ENCODE results near the gene ZNF628. TPM values are rescaled to one million over a fixed set of nuclear protein-coding genes. Genes with fewer than 3 reads are reported as not detected.

ZNF628 gene
- total and polyA plus RNA-seq, 2 of the 4 experiments (the other 2 are of a cell fraction): 0.18 to 1.9 TPM

GRCh38 chr19:55503502-55504251 lies 27.3 kb downstream of the ZNF628 start:
- peak; percentile 90 for DNase-seq
- H3K14ac ChIP-seq (replicated peaks; ENCODE audit: low read depth, low read length): no peak overlapping the region
- H3K4ac ChIP-seq (ENCODE audit: low read depth, low read length): 0 out of 2 replicates have a peak overlapping the region, but pooled peaks have one; percentile 19
- peak; percentile 97 for TF ChIP-seq CTCF (conservative IDR thresholded peaks at IDR 0.05; ENCODE audit: low read depth, low read length)
- TF ChIP-seq USF2 (IDR thresholded peaks at IDR 0.05; ENCODE audit: low read depth, low read length): peak; percentile 72; the same call in 1 of the 2 replicates
- no peak for TF ChIP-seq ELK1 (IDR thresholded peaks at IDR 0.05; ENCODE audit: borderline replicate concordance, low read depth, low read length)
- peak; percentile 99 for TF ChIP-seq RFX5 (IDR thresholded peaks at IDR 0.05; ENCODE audit: low read depth, low read length)
- peak; percentile 89 for TF ChIP-seq BHLHE40 (IDR thresholded peaks at IDR 0.05; ENCODE audit: low read depth, low read length)
- TF ChIP-seq POLR2A (IDR thresholded peaks at IDR 0.05; ENCODE audit: low read depth, low read length): peak; percentile 62; the same call in 1 of the 2 replicates
- TF ChIP-seq FOS (IDR thresholded peaks at IDR 0.05; ENCODE audit: low read depth, low read length): peak; percentile 12; the same call in 1 of the 2 replicates
- 0 out of 2 replicates have a peak, but pooled peaks have one; percentile 16 for TF ChIP-seq NFE2L2 (IDR thresholded peaks at IDR 0.05; ENCODE audit: low read depth, low read length)
- peak; percentile 11; the same call in 1 of the 2 replicates for TF ChIP-seq MAZ (IDR thresholded peaks at IDR 0.05; ENCODE audit: borderline replicate concordance, low read depth, low read length)
- TF ChIP-seq RCOR1 (IDR thresholded peaks at IDR 0.05; ENCODE audit: insufficient replicate concordance, low read length): no peak
- TF ChIP-seq RAD21 (IDR thresholded peaks at IDR 0.05; ENCODE audit: low read length): peak; percentile 95
- TF ChIP-seq SMC3 (IDR thresholded peaks at IDR 0.05; ENCODE audit: low read depth, low read length): peak; percentile 89
- TF ChIP-seq CEBPB (IDR thresholded peaks at IDR 0.05; ENCODE audit: low read depth, low read length): no peak
- H4K8ac ChIP-seq (ENCODE audit: low read depth in 2 of 2, low read length in 2 of 2): peak overlapping the region in 1 of 2 experiments; percentile 68; a peak in 1 of 4 replicates
- dilution Hi-C loops (cut with HindIII; ENCODE audit: low sequenced_read_pairs, unreplicated experiment) (no loop called here), in situ Hi-C loops (cut with MboI; ENCODE audit: low sequenced_read_pairs) (no loop called here), intact Hi-C loops (cut with micrococcal nuclease) (loop anchor here (1.0 to 5.0 kb wide), 3 partner anchors 36 to 362 kb away; partner anchors contain the start of gene UBE2S)
- no peaks in the 10 kb centered on the region for H3K9me1 ChIP-seq (ENCODE audit: insufficient read depth, low read length)
- no peak overlapping the region for H4K5ac ChIP-seq (ENCODE audit: low read depth, low read length)
- H2AK9ac ChIP-seq (replicated peaks; ENCODE audit: low read depth, low read length, poor library complexity): peak overlapping the region; percentile 80
- no peaks in the 10 kb centered on the region for H4K20me1 ChIP-seq (ENCODE audit: insufficient read depth, low read length)
- no peak overlapping the region for H2BK20ac ChIP-seq (ENCODE audit: low read depth, low read length)
- no peaks in the 10 kb centered on the region for H3K27me3 ChIP-seq (ENCODE audit: control insufficient read depth, insufficient read depth, low read length)
- no peak overlapping the region for H3K9ac ChIP-seq (ENCODE audit: low read depth, low read length)
- no TSS peak for BruUV-seq (replicated peaks)
- H2BK120ac ChIP-seq (ENCODE audit: low read depth, low read length): peak overlapping the region; percentile 38; the same call in 1 of the 2 replicates
- no peaks in the 10 kb centered on the region for H3K9me3 ChIP-seq (ENCODE audit: control insufficient read depth, insufficient read depth, low read length)
- POLR2A ChIA-PET (ENCODE audit: unreplicated experiment): interaction anchor here (0.7 kb wide), 2 partner anchors 10 to 27 kb away, joined by 3 read pairs; no protein-coding TSS in a partner anchor
- WGBS, 2 experiments (ENCODE audit: extremely low coverage in 2 of 2, insufficient read length in 1 of 2): 12% methylated on average over 22 of the region's 64 CpGs; no CpG with 5 or more reads in 1 of the 2 experiments
- H2AFZ ChIP-seq (replicated peaks; ENCODE audit: low read length, poor library complexity): peak overlapping the region; percentile 97
- CTCF ChIA-PET: interaction anchor here (0.5 to 2.0 kb wide), 24 partner anchors 8 to 362 kb away, joined by 3 to 24 read pairs (median 4); partner anchors contain the start of genes ISOC2, NAT14, ZNF628 and ZNF865
- no peaks in the 10 kb centered on the region for H3K4me1 ChIP-seq (ENCODE audit: control insufficient read depth, insufficient read depth, low read length)
- peak overlapping the region; percentile 5; the same call in 1 of the 2 replicates for H3K27ac ChIP-seq (ENCODE audit: insufficient read depth, low read length)
- H2BK5ac ChIP-seq (ENCODE audit: low read depth, low read length, poor library complexity, severe bottlenecking): no peak overlapping the region
- H3K4me3 ChIP-seq (ENCODE audit: insufficient read depth, low read depth, low read length): peak overlapping the region; percentile 48
- no peak overlapping the region; the same call in 1 of the 2 replicates for H4K91ac ChIP-seq (ENCODE audit: insufficient read depth, low read depth, low read length)
- no peaks in the 10 kb centered on the region for H3K79me1 ChIP-seq (ENCODE audit: low read depth in 1 of 2, low read length in 2 of 2)
- H3K56ac ChIP-seq (ENCODE audit: extremely low read depth, insufficient read depth, low read length): no peak overlapping the region
- peak; percentile 98 for ATAC-seq (ENCODE audit: low read depth)
- peak overlapping the region; percentile 80 for H3K4me2 ChIP-seq (ENCODE audit: low read depth, low read length)
- no peak overlapping the region for H3K18ac ChIP-seq (ENCODE audit: low read depth, low read length)
- no peak overlapping the region for H3K23ac ChIP-seq (ENCODE audit: low read depth, low read length)
- no peak overlapping the region for H2AK5ac ChIP-seq (ENCODE audit: low read depth, low read length)
- no peak overlapping the region; the same call in 2 of the 3 replicates for H2BK15ac ChIP-seq (ENCODE audit: low read depth, low read length)
- peaks cover 10% of the 10 kb centered on the region; the same call in 1 of the 2 replicates for H3K36me3 ChIP-seq (ENCODE audit: control insufficient read depth, insufficient read depth, low read length)
